PC-9 (cell line): ENCODE data around the gene PCDH8. TPM values are rescaled to one million over a fixed set of nuclear protein-coding genes. Genes with fewer than 3 reads are reported as not detected.

ENCODE experiments used
- BruUV-seq: library from RNA; stranded (reverse); fragments of 400-500 nt; replicated peaks from 2 replicates; lab custom pipeline; 2021; lab: Mats Ljungman, UMichigan
- CTCF ChIA-PET: fragments of 300-600 bp; sonication (Branson Sonifier 250); formaldehyde crosslinking; loops from one replicate; lab custom pipeline; 2022; ENCODE audit warnings: antibody characterized with exemption; lab: Charles Lee
- POLR2A ChIA-PET: fragments of 300-600 bp; sonication (Branson Sonifier 250); formaldehyde crosslinking; loops from one replicate; lab custom pipeline; 2022; ENCODE audit warnings: antibody characterized with exemption; ENCODE audit not compliant: unreplicated experiment; lab: Charles Lee
- DNase-seq, 2 experiments: peaks; one replicate each; pipeline versions ENCODE4 v3.0.0 to v3.0.0-alpha.2; 2015 to 2022; ENCODE audit warnings: mixed read lengths in 1 of 2
- H2AFZ ChIP-seq: fragments of 200-600 bp; sonication (generic); 2 replicates; pipeline ENCODE4 v1.8.1; 2017; ENCODE audit warnings: antibody characterized with exemption
- H3F3A ChIP-seq: fragments of 200-600 bp; sonication (generic); 2 replicates; pipeline ENCODE4 v1.8.1; 2017; ENCODE audit warnings: antibody characterized with exemption, mild to moderate bottlenecking, low read depth; ENCODE audit not compliant: insufficient read depth
- H3K27ac ChIP-seq: fragments of 200-600 bp; sonication (generic); 2 replicates; pipeline ENCODE4 v1.6.1; 2016; ENCODE audit warnings: mixed run types
- H3K27me3 ChIP-seq: fragments of 200-600 bp; sonication (generic); 2 replicates; pipeline ENCODE4 v1.6.1; 2016; ENCODE audit warnings: low read depth, mixed run types; ENCODE audit not compliant: insufficient read depth
- H3K36me3 ChIP-seq: fragments of 200-600 bp; sonication (generic); 2 replicates; pipeline ENCODE4 v1.6.1; 2016; ENCODE audit warnings: low read depth, mixed run types
- H3K4me1 ChIP-seq: fragments of 200-600 bp; sonication (generic); replicated peaks from 2 replicates; pipeline ENCODE4 v1.6.1; 2016; ENCODE audit warnings: mixed run types; ENCODE audit not compliant: insufficient read depth
- H3K4me2 ChIP-seq: fragments of 200-600 bp; sonication (generic); 2 replicates; pipeline ENCODE4 v1.6.1; 2017; ENCODE audit warnings: mixed run types
- H3K4me3 ChIP-seq: fragments of 200-600 bp; sonication (generic); 2 replicates; pipeline ENCODE4 v1.6.1; 2016; ENCODE audit warnings: mixed run types
- H3K79me2 ChIP-seq: fragments of 200-600 bp; sonication (generic); 2 replicates; pipeline ENCODE4 v1.6.1; 2017; ENCODE audit warnings: low read depth, mixed run types
- H3K9me2 ChIP-seq: fragments of 200-600 bp; sonication (generic); 2 replicates; pipeline ENCODE4 v1.8.1; 2017; ENCODE audit warnings: mild to moderate bottlenecking; ENCODE audit not compliant: insufficient read depth
- H3K9me3 ChIP-seq: fragments of 200-600 bp; sonication (generic); 2 replicates; pipeline ENCODE4 v1.8.1; 2016; ENCODE audit warnings: low read depth; ENCODE audit not compliant: insufficient read depth
- H4K20me1 ChIP-seq: fragments of 200-600 bp; sonication (generic); 2 replicates; pipeline ENCODE4 v1.8.1; 2017; ENCODE audit not compliant: insufficient read depth
- EZH2 ChIP-seq: fragments of 200-600 bp; sonication (generic); IDR thresholded peaks from 2 replicates; pipeline ENCODE4 v1.8.0; 2017; ENCODE audit warnings: antibody characterized with exemption, low read depth
- intact Hi-C: fragments of 100-400 bp; cut with micrococcal nuclease; formaldehyde crosslinking; loops from one replicate; pipeline ENCODE4 v1.10.0; 2022; ENCODE audit not compliant: unreplicated experiment
- total RNA-seq: library from RNA; stranded (reverse); gene quantifications from 2 replicates; pipeline ENCODE4 v1.2.3, GENCODE V29; 2021
- TF ChIP-seq, protein P1 (sequence below): fragments of 200-600 bp; sonication (generic); conservative IDR thresholded peaks from 2 replicates; pipeline ENCODE4 v1.6.1; 2017; ENCODE audit warnings: mixed run types, antibody characterized with exemption, mild to moderate bottlenecking, moderate library complexity

PCDH8 gene
- total RNA-seq, 1 experiment from 2014 or later, result not detected

DNA sequence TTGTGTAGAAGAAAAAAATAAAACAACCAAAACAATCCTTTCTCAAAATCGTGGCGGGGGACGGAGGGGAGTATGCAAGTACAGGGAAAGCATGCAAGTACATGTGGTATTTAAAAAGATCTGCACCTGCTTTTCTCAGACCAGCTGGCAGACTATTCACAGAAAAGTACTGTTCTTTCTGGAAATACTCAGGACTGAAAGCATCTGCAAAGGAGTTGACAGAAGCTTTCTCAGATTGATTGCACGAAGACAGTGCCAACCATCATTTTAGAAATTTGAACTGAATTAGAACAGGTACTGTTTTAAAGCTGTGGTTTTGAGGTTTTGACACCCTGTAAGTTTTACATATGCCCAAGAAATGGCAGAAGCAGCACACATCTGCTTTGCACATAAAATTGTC is 19.8 kb upstream of the PCDH8 start:
- Histone ChIP-seq H3K4me1 (no peaks in the 10 kb centered on the region), H3K27me3 (peaks cover 4% of the 10 kb centered on the region; the same call in 1 of the 2 replicates), H3K79me2 (no peaks in the 10 kb centered on the region), H3K9me3 (no peaks in the 10 kb centered on the region), H3K27ac (no peak overlapping the region), H3K9me2 (no peaks in the 10 kb centered on the region), H3K4me2 (no peak overlapping the region), H2AFZ (no peak overlapping the region), H3K36me3 (no peaks in the 10 kb centered on the region), H4K20me1 (no peaks in the 10 kb centered on the region), H3K4me3 (no peak overlapping the region), H3F3A (no peaks in the 10 kb centered on the region)
- intact Hi-C loops, result no loop called here
- no TSS peak for BruUV-seq
- ChIA-PET CTCF (no interaction called here), POLR2A (no interaction called here)
- DNase-seq, result no peak
- TF ChIP-seq, protein P1, sequence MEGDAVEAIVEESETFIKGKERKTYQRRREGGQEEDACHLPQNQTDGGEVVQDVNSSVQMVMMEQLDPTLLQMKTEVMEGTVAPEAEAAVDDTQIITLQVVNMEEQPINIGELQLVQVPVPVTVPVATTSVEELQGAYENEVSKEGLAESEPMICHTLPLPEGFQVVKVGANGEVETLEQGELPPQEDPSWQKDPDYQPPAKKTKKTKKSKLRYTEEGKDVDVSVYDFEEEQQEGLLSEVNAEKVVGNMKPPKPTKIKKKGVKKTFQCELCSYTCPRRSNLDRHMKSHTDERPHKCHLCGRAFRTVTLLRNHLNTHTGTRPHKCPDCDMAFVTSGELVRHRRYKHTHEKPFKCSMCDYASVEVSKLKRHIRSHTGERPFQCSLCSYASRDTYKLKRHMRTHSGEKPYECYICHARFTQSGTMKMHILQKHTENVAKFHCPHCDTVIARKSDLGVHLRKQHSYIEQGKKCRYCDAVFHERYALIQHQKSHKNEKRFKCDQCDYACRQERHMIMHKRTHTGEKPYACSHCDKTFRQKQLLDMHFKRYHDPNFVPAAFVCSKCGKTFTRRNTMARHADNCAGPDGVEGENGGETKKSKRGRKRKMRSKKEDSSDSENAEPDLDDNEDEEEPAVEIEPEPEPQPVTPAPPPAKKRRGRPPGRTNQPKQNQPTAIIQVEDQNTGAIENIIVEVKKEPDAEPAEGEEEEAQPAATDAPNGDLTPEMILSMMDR, result no peak
- TF ChIP-seq EZH2, result no peak

DNA sequence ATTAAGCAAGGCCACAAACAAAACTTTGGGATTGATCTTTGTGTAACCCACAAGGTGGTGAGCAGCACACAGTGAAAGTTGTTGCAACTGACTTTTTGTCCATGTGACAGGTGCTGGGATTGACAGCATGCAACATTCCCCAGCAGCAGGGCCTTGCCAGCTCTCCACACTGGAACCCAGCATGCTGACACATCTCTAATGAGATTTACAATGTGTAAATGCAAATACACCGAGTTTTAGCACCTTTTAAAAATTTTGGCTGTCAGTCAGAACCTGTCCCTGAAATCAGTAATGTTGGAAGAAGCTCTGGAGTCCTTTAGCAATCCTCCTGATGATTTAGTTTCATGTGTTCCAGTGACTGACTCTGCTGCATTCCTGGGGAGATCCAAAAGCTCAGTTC is 16.5 kb upstream of the PCDH8 start:
- Histone ChIP-seq H3K9me2 (no peaks in the 10 kb centered on the region), H3K27ac (no peak overlapping the region), H3K79me2 (no peaks in the 10 kb centered on the region), H3K27me3 (peaks cover 4% of the 10 kb centered on the region; the same call in 1 of the 2 replicates), H3K9me3 (no peaks in the 10 kb centered on the region), H3K4me2 (no peak overlapping the region), H4K20me1 (no peaks in the 10 kb centered on the region), H3K4me1 (no peaks in the 10 kb centered on the region), H3K36me3 (no peaks in the 10 kb centered on the region), H2AFZ (no peak overlapping the region), H3K4me3 (no peak overlapping the region), H3F3A (no peaks in the 10 kb centered on the region)
- intact Hi-C loops, result no loop called here
- ChIA-PET POLR2A (no interaction called here), CTCF (interaction anchor here (0.6 kb wide), 1 partner anchor 472 kb away, joined by 3 read pairs; no protein-coding TSS in a partner anchor)
- DNase-seq, result no peak
- TF ChIP-seq, protein P1, result no peak
- no peak for TF ChIP-seq EZH2
- no TSS peak for BruUV-seq

DNA sequence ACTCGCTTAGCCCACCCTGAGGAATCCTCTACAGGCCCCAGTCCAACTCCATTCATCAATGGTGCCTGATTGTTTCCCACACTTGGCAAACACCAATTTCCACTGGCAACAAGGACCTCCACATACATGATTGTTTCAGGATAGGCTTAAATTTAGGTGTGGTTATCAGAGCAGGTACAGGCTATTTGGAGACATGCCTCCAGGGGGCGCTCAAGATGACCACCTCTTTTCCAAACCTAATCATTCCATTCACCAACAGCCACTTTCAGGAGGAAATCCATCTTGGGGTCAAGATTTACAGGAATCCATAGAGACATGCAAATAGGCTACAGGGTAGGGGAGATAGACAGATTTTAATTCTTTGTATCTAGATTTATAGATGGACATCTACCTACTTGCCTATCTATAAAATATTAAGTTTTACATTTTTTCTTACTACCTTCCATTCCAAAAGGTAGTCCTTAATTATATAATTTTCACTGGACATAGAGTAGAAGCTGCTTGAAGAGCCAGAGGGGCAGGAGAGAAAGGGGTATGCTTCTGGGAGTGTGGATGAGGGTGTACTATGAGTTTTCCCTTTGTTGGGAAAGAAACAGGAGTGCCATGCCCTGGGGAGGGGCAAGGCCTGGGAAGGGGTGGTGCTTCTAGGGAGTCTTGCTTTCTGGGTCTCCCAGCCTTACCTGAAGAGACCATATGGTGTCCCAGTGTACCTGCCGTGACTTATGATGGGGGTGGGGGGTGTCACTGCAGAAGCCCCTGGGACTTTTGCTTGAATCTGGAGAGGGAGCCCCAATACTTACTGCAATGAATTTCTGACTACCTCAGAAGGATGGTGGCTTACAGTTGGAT is 14.1 kb upstream of the PCDH8 start:
- Histone ChIP-seq H3K4me3 (no peak overlapping the region), H3F3A (no peaks in the 10 kb centered on the region), H3K4me1 (no peaks in the 10 kb centered on the region), H3K4me2 (no peak overlapping the region), H3K27me3 (peaks cover 2% of the 10 kb centered on the region; the same call in 1 of the 2 replicates), H4K20me1 (no peaks in the 10 kb centered on the region), H3K9me3 (no peaks in the 10 kb centered on the region), H2AFZ (no peak overlapping the region), H3K27ac (no peak overlapping the region), H3K79me2 (no peaks in the 10 kb centered on the region), H3K9me2 (no peaks in the 10 kb centered on the region), H3K36me3 (no peaks in the 10 kb centered on the region)
- peak in 1 of 2 experiments; percentile 14 for DNase-seq
- no TSS peak for BruUV-seq
- ChIA-PET POLR2A (no interaction called here), CTCF (no interaction called here)
- intact Hi-C loops, result no loop called here
- TF ChIP-seq, protein P1, result peak; percentile 70
- no peak for TF ChIP-seq EZH2
